Measurements from ENCODE around the gene RBMS3.

Gene RBMS3

DNA sequence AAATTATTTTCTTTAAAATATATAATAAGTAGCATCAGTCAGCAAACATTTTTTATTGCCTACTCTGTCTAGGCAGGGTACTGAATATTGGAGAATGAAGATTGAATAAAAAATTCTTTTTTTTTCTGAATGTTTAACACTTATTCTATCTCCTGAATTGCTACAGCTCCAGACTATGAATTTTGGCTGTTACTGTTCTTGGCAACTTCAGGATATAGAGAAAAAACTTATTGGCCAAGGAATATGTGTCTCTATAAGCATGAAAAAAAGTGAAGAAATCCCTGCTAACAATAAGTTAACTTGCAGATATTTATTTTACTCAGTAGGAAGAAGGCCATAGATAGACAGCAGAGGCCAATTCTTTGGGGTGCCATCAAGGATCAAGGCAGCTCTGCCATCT, 309.6 kb downstream of the RBMS3 start:
- no peak for DNase-seq

DNA sequence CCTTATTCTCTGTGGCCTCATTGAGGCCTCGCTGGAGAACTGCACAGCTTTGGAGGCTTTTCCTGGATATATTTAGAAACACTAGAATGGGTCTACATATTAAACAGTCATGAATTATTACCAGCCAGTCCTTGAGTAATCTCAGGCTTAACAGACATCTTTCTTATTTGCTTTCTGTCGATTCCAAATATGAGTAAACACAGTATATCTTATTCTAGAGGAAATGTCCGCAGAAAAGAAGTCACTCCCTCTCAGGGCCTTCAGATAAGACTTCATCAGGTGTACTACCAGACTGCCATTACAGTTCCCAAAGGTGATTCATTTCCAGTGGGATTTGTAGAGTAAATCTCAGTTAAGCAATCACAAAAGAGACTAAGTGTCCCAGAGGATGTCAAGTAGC, 310.7 kb downstream of the RBMS3 start:
- DNase-seq = no peak

- no peak for DNase-seq
Measured at GRCh38 chr3:29593802-29594201, 312.9 kb downstream of the RBMS3 start.

DNA sequence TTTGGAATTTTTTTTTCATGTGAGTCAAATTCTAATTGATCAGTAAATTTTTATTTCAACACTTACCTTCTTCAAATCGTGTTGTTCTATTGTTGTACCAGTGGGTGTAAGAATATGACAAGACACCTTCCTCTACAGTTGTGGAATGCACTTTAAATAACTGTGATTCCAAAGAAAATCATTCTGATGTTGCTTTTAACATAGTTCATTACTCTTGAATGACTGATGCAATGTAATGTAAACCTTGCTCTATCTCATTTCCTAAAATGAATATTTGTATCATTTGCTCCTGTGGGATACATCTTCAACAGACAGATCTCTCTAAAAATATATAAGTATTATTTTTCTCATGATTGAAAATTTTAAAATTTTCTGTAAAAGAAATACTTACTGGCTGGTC, 313.4 kb downstream of the RBMS3 start:
- no peak for DNase-seq

GRCh38 chr3:29597376-29598008, 316.6 kb downstream of the RBMS3 start:
- DNase-seq = no peak

GRCh38 chr3:29601861-29602585, 321.2 kb downstream of the RBMS3 start:
- no peak for DNase-seq

DNA sequence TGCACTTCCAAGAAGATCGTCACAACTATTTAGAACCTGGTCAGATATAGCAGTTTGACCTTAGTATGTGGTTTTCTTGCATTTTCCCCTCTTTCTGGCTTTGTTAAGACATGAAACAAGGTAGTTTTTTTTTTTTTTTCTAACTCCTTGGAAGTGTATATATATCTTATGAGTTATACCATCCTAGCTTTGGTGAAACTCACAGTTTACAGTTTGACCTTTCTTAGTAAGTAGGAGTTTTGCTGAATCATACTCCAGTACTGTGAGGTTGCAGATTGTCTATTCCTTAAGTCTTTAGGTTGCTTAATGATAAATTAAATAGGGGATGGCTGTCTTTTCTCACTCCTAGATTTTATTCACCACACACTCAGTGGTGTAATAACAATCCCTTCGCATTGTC, 325.0 kb downstream of the RBMS3 start:
- DNase-seq = no peak

GRCh38 chr3:29606416-29606815, 325.5 kb downstream of the RBMS3 start:
- DNase-seq = no peak

- DNase-seq = no peak
Measured at GRCh38 chr3:29608414-29609327, 327.8 kb downstream of the RBMS3 start.

- DNase-seq = no peak
Measured at GRCh38 chr3:29609328-29609811, 328.5 kb downstream of the RBMS3 start.

DNA sequence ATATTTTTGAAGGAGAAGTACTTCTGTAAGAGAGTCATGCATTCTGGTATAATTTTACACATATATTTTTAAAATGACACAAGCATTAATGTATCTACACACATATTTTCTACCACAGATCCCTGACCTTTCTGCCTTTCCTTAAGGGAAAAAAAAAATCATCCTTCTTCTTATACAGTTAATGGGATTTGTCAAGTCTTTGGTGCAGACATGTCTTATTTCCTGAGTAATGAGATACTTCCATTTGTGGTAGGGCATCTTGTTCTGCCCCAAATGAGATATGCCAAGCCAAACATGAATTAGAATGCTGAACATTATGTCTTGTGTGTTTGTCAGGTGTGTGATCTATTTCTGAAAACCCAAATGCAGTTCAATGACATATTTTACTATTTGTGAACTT, 329.9 kb downstream of the RBMS3 start:
- DNase-seq = no peak

DNA sequence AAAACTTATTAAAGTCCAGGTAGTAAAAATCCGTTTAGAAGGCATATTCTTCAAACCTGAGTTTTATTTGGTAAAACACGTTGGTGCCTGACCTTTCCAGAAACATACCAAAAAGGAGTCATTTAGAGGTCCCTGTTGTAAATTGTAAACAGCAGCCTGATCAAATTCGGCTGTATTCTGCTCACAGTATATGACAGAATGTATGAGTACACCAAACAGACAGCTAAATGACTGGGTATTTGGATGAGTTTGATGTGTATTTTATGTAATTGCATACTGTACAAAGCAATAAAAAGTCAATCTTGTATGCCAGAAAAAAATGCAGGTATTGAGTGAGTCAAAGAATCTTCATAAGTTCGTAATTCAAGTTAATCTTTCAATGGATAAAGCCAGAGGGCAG, 330.4 kb downstream of the RBMS3 start:
- DNase-seq = no peak

DNA sequence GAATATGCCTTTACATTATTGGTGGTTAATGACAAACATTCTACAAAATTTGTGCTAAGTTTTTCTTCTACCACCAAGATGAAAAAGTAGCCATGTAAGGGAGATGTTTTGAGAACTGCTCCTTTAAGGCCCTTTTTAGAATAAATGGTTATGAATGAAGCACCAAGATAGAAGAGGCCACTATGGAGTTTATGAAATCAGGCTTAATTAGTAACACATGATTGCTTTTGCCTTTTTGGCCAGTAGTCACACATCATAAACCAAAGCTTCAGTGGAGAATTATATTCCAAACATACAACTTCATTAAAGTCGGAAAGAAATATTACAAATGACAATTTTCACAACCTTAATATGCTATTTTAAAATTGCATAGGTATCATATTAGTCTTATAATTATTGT, 331.7 kb downstream of the RBMS3 start:
- no peak for DNase-seq

DNA sequence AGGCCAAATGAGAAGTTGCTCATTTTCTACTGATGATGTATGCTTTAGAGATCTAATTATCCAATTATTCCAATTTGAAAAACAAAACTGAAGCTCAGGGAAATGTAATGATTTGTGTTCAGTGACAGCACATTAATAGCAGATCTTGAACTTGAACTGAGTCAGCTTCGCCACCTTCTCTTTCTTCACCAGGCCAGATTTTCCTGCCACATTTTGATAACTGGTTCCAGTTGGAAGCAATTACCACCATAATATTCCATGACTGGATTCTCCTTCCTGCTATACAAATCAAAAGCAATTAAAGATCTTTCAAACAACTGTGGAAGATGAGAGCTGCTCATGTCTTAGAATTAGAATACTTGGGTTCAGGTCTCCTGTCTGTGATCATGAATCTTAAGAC, 334.1 kb downstream of the RBMS3 start:
- no peak for DNase-seq

GRCh38 chr3:29618395-29619282, 337.8 kb downstream of the RBMS3 start:
- no peak for DNase-seq

DNA sequence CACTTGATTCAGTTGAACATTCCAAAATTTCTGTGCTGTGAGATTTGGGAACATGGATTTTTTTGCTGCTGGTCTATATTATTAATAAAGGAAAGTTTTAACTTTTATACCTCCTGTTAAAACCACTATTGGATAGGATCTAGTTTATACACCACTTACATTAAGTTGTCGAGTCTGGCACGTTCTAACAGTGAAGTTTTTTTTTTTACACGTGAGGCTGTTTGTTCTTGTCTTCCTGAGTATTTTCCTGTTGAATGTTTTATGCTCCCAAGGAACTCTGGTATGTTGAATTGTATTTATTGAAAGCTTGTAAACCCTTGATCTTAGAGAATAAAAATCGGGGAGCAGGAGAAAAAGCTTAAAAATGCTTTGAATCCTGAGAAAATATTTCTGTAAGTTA, 338.8 kb downstream of the RBMS3 start:
- no peak for DNase-seq

- no peak for DNase-seq
Measured at GRCh38 chr3:29627136-29628117, 346.6 kb downstream of the RBMS3 start.

DNA sequence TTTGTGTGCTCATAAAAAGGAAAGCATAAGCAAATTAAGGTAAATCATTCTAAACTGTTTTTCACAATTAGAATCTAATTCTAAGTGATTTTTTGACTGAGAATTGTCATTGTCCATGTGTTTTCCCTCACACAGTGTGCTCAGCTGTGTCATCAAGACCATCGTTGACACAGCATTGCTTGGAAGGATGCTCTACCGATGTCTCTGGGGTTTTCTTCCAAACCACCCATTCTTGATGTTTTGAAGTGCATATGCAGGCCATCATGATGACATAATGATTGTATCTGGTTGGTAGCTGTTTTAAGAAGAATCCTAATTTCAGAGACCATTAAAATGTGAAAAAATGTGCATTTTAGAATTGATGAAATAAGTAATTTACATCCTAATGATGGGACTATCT, 347.9 kb downstream of the RBMS3 start:
- no peak for DNase-seq

GRCh38 chr3:29635888-29636287, 355.0 kb downstream of the RBMS3 start:
- no peak for DNase-seq

- no peak for DNase-seq
Measured at GRCh38 chr3:29637068-29637467, 356.2 kb downstream of the RBMS3 start.

DNA sequence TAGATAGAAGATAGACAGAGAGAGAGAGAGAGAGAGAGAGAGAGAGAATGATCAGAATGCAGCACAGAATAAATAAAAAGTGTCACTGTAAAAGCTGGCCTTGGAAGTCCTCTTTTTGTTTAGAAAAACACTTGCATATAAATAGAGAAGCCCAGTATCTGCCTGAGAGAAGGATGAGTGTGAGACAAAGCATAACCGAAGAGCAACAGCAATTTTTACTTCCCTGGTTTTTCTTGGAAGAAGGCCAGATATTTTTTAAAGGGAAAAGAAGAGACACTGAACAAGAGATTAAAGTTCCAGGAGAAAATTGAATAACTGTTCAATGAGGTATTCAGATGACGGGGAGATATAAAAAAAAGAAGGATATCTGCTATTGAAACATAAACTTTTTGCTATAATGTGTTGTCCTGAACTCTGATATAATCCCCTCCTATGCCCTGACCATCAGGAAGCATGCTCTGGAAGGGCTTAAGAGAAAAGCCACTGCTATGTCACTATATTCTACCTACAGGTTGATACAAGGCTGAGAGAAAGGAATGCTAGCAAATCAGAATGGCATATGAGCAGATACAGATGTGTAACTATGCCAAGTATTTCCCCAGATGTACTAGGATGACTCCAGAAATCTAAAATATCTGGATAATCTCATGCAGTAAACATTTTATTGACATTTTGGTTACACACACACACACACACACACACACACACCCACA, 358.9 kb downstream of the RBMS3 start:
- no peak for DNase-seq
